HepG2 (cell line): ENCODE measurements around the gene CCDC106. TPM values are rescaled to one million over a fixed set of nuclear protein-coding genes. Genes with fewer than 3 reads are reported as not detected.

Experiments
- BHLHE40 ChIP-seq: IDR thresholded peaks from 2 replicates; pipeline ENCODE4 v1.6.1; 2011; ENCODE audit warnings: low read length, improper control_type of control experiment
- CBX1 ChIP-seq: IDR thresholded peaks from one replicate; pipeline ENCODE4 v1.6.1; 2016; ENCODE audit warnings: antibody characterized with exemption, low read depth
- DNMT1 ChIP-seq: sonication (generic); formaldehyde crosslinking; IDR thresholded peaks from 2 replicates; pipeline ENCODE4 v1.5.1; 2020; ENCODE audit warnings: mild to moderate bottlenecking, missing genetic modification reagents
- FOSL2 ChIP-seq: sonication (generic); formaldehyde crosslinking; IDR thresholded peaks from 2 replicates; pipeline ENCODE4 v1.4.0; 2020; ENCODE audit warnings: missing genetic modification reagents
- FOXC1 ChIP-seq: sonication (generic); formaldehyde crosslinking; IDR thresholded peaks from 2 replicates; pipeline ENCODE4 v1.8.0; 2022; ENCODE audit warnings: mild to moderate bottlenecking, missing genetic modification reagents, borderline replicate concordance
- KDM1A ChIP-seq: IDR thresholded peaks from 2 replicates; pipeline ENCODE4 v1.6.1; 2016; ENCODE audit warnings: missing compliant biosample characterization
- KDM5A ChIP-seq: fragments of 200-600 bp; sonication (generic); IDR thresholded peaks from 2 replicates; pipeline ENCODE4 v1.7.0; 2018; ENCODE audit warnings: antibody characterized with exemption, mild to moderate bottlenecking, low read length, borderline replicate concordance
- KDM6A ChIP-seq: IDR thresholded peaks from 2 replicates; pipeline ENCODE4 v1.6.1; 2016; ENCODE audit warnings: low read depth
- KLF11 ChIP-seq: IDR thresholded peaks from 2 replicates; pipeline ENCODE4 v1.6.1; 2016; ENCODE audit warnings: missing compliant biosample characterization
- KLF16 ChIP-seq, 2 experiments: sonication (generic) in 1 of 2; formaldehyde crosslinking in 1 of 2; IDR thresholded peaks; 2 replicates each; pipeline versions ENCODE4 v1.6.1 to v1.8.0; 2016 to 2023; ENCODE audit warnings: missing genetic modification reagents in 2 of 2, missing compliant biosample characterization in 1 of 2
- KLF6 ChIP-seq: IDR thresholded peaks from 2 replicates; pipeline ENCODE4 v1.8.0; 2016; ENCODE audit warnings: missing biosample characterization, missing genetic modification reagents
- MTA1 ChIP-seq: sonication (generic); formaldehyde crosslinking; IDR thresholded peaks from 2 replicates; pipeline ENCODE4 v1.4.0; 2020; ENCODE audit warnings: missing genetic modification reagents, mild to moderate bottlenecking, borderline replicate concordance
- NCOA5 ChIP-seq: sonication (generic); formaldehyde crosslinking; IDR thresholded peaks from 2 replicates; pipeline ENCODE4 v1.4.0; 2020; ENCODE audit warnings: missing genetic modification reagents
- NFE2 ChIP-seq: sonication (generic); formaldehyde crosslinking; IDR thresholded peaks from 2 replicates; pipeline ENCODE4 v1.4.0; 2020; ENCODE audit warnings: missing genetic modification reagents
- NFKB2 ChIP-seq: sonication (generic); formaldehyde crosslinking; IDR thresholded peaks from 2 replicates; pipeline ENCODE4 v1.4.0; 2020; ENCODE audit warnings: missing genetic modification reagents, borderline replicate concordance
- NR0B2 ChIP-seq: sonication (generic); formaldehyde crosslinking; IDR thresholded peaks from 2 replicates; pipeline ENCODE4 v1.4.0; 2020; ENCODE audit warnings: mild to moderate bottlenecking, missing genetic modification reagents
- NR2C2 ChIP-seq: sonication (generic); formaldehyde crosslinking; IDR thresholded peaks from 2 replicates; pipeline ENCODE4 v1.4.0; 2020; ENCODE audit warnings: missing genetic modification reagents, mild to moderate bottlenecking, moderate library complexity, borderline replicate concordance
- NR2F6 ChIP-seq, 2 experiments: IDR thresholded peaks; 2 replicates each; pipeline ENCODE4 v1.6.1; 2016; ENCODE audit warnings: antibody characterized with exemption in 1 of 2, mild to moderate bottlenecking in 1 of 2
- PHF20 ChIP-seq: sonication (generic); formaldehyde crosslinking; IDR thresholded peaks from 2 replicates; pipeline ENCODE4 v1.5.0; 2020; ENCODE audit warnings: mild to moderate bottlenecking, missing genetic modification reagents
- SCMH1 ChIP-seq: sonication (generic); formaldehyde crosslinking; IDR thresholded peaks from 2 replicates; pipeline ENCODE4 v1.9.0; 2021; ENCODE audit warnings: missing genetic modification reagents, mild to moderate bottlenecking, borderline replicate concordance
- YEATS2 ChIP-seq: sonication (generic); formaldehyde crosslinking; IDR thresholded peaks from 2 replicates; pipeline ENCODE4 v1.4.0; 2020; ENCODE audit warnings: missing genetic modification reagents, borderline replicate concordance
- ZBTB25 ChIP-seq: IDR thresholded peaks from 2 replicates; pipeline ENCODE4 v1.6.1; 2018; ENCODE audit warnings: missing genetic modification reagents
- ZC3H13 ChIP-seq: sonication (generic); formaldehyde crosslinking; IDR thresholded peaks from 2 replicates; pipeline ENCODE4 v1.8.1; 2023; ENCODE audit warnings: mild to moderate bottlenecking, missing genetic modification reagents, moderate library complexity
- ZNF12 ChIP-seq: sonication (generic); formaldehyde crosslinking; IDR thresholded peaks from 2 replicates; pipeline ENCODE4 v1.5.0; 2020; ENCODE audit warnings: missing genetic modification reagents
- ZNF235 ChIP-seq: sonication (generic); formaldehyde crosslinking; IDR thresholded peaks from 2 replicates; pipeline ENCODE4 v1.8.1; 2023; ENCODE audit warnings: mild to moderate bottlenecking, missing genetic modification reagents, borderline replicate concordance
- ZNF24 ChIP-seq: fragments of 450-650 bp; IDR thresholded peaks from 2 replicates; pipeline ENCODE4 v1.6.1; 2017; ENCODE audit warnings: antibody characterized with exemption, mild to moderate bottlenecking
- ZNF264 ChIP-seq: sonication (generic); formaldehyde crosslinking; IDR thresholded peaks from 2 replicates; pipeline ENCODE4 v1.4.0; 2020; ENCODE audit warnings: missing genetic modification reagents
- ZNF329 ChIP-seq: sonication (generic); formaldehyde crosslinking; IDR thresholded peaks from 2 replicates; pipeline ENCODE4 v1.9.0; 2021; ENCODE audit warnings: low read depth, mild to moderate bottlenecking, missing genetic modification reagents
- ZNF569 ChIP-seq: sonication (generic); formaldehyde crosslinking; IDR thresholded peaks from 2 replicates; pipeline ENCODE4 v1.5.0; 2020; ENCODE audit warnings: mild to moderate bottlenecking, missing genetic modification reagents, moderate library complexity, borderline replicate concordance
- ZNF615 ChIP-seq: sonication (generic); formaldehyde crosslinking; IDR thresholded peaks from 2 replicates; pipeline ENCODE4 v1.5.0; 2020; ENCODE audit warnings: mild to moderate bottlenecking, missing genetic modification reagents, borderline replicate concordance
- ZNF724P ChIP-seq: sonication (generic); formaldehyde crosslinking; IDR thresholded peaks from 2 replicates; pipeline ENCODE4 v1.8.0; 2022; ENCODE audit warnings: missing genetic modification reagents, borderline replicate concordance
- ZSCAN29 ChIP-seq: sonication (generic); formaldehyde crosslinking; conservative IDR thresholded peaks from 2 replicates; pipeline ENCODE4 v1.4.0; 2020; ENCODE audit warnings: mild to moderate bottlenecking, missing genetic modification reagents
- polyA plus RNA-seq, 8 experiments: library from polyadenylated mRNA; depleted of rRNA in 3 of 8; stranded (reverse) in 7 of 8; unstranded in 1 of 8; fragments of >200 nt; fragmentation: Illumina TruSeq in 4 of 8; extraction: Trizol in 4 of 8; gene quantifications; 2 replicates each; pipeline versions ENCODE4 v1.2.1 to v1.2.3, GENCODE V29; 2011 to 2016; ENCODE audit warnings: low read depth in 4 of 8, missing spikeins in 1 of 8, mixed read lengths in 1 of 8; ENCODE audit not compliant: insufficient read depth in 1 of 8
- total RNA-seq, 5 experiments: library from RNA; depleted of rRNA; stranded (reverse); fragments of >200 nt; fragmentation: Illumina TruSeq; extraction: Trizol; gene quantifications; 2 replicates each; pipeline ENCODE4 v1.2.3, GENCODE V29; 2016; ENCODE audit warnings: low read depth in 1 of 5

CCDC106 gene
- total and polyA plus RNA-seq, 2 of the 13 experiments (the other 11 are each of a cell fraction or from before 2014, with no cell fraction given), result 4.7 to 8.8 TPM

- no peak for TF ChIP-seq ZNF615 (CRISPR knock-in tag)
- TF ChIP-seq KLF11 (CRISPR knock-in tag), result no peak
- TF ChIP-seq ZNF264, result no peak
- no peak for TF ChIP-seq ZNF724P (CRISPR knock-in tag)
- peak in 1 of 2 experiments; percentile 65; a peak in 1 of 4 replicates for TF ChIP-seq KLF16 (CRISPR knock-in tag; IDR thresholded peaks at IDR 0.05)
- TF ChIP-seq NFE2 (CRISPR knock-in tag), result no peak
- TF ChIP-seq DNMT1 (CRISPR knock-in tag), result peak; percentile 70; the same call in 1 of the 2 replicates
- TF ChIP-seq ZNF235, result no peak
- TF ChIP-seq ZNF329 (CRISPR knock-in tag), result no peak
- TF ChIP-seq ZSCAN29, result no peak
- TF ChIP-seq YEATS2 (CRISPR knock-in tag), result peak; percentile 90
- no peak for TF ChIP-seq KDM1A (CRISPR knock-in tag)
- peak; percentile 89 for TF ChIP-seq ZBTB25
- TF ChIP-seq ZNF12 (CRISPR knock-in tag), result peak; percentile 48; the same call in 1 of the 2 replicates
- TF ChIP-seq KDM6A (CRISPR knock-in tag), result no peak
- peak; percentile 67; the same call in 1 of the 2 replicates for TF ChIP-seq KLF6 (CRISPR knock-in tag)
- peak; percentile 77 for TF ChIP-seq BHLHE40
- TF ChIP-seq NCOA5 (CRISPR knock-in tag), result no peak
- 0 out of 2 replicates have a peak, but pooled peaks have one; percentile 38 for TF ChIP-seq NR0B2
- TF ChIP-seq ZNF24, result no peak
- peak; percentile 74; the same call in 1 of the 2 replicates for TF ChIP-seq NFKB2 (CRISPR knock-in tag)
- TF ChIP-seq CBX1, result no peak
- TF ChIP-seq NR2F6 (IDR thresholded peaks at IDR 0.05), result no peak
- TF ChIP-seq NR2F6 (CRISPR knock-in tag; IDR thresholded peaks at IDR 0.05), result no peak; the same call in 1 of the 2 replicates
- peak; percentile 97 for TF ChIP-seq ZC3H13 (CRISPR knock-in tag)
- TF ChIP-seq FOSL2 (CRISPR knock-in tag), result no peak
- peak; percentile 94 for TF ChIP-seq PHF20 (CRISPR knock-in tag)
- TF ChIP-seq KDM5A, result peak; percentile 71
- 0 out of 2 replicates have a peak, but pooled peaks have one; percentile 15 for TF ChIP-seq MTA1 (CRISPR knock-in tag)
- peak; percentile 57; the same call in 1 of the 2 replicates for TF ChIP-seq FOXC1
- peak; percentile 96 for TF ChIP-seq NR2C2
- TF ChIP-seq ZNF569 (CRISPR knock-in tag), result no peak
- no peak for TF ChIP-seq SCMH1 (CRISPR knock-in tag)
Measured at GRCh38 chr19:55674841-55675660, 27.0 kb downstream of the CCDC106 start, which contains the start of gene EPN1 (continued).
